CD4-positive, alpha-beta memory T cell (primary cell): Measurements from ENCODE around the gene DDX54. TPM values are rescaled to one million over a fixed set of nuclear protein-coding genes. Genes with fewer than 3 reads are reported as not detected.

ENCODE experiments used
- CTCF ChIA-PET: fragments of 350-600 bp; sonication (Branson Sonifier 250); formaldehyde crosslinking; loops from one replicate; lab custom pipeline; 2021; ENCODE audit warnings: inconsistent platforms; ENCODE audit not compliant: partially characterized antibody; lab: Charles Lee
- POLR2A ChIA-PET: fragments of 350-600 bp; sonication (Branson Sonifier 250); formaldehyde crosslinking; loops from one replicate; lab custom pipeline; 2021; ENCODE audit not compliant: partially characterized antibody; lab: Charles Lee
- DNase-seq, 5 donors: peaks; one replicate each; pipeline versions ENCODE4 v3.0.0 to v3.0.0-alpha.2; 2020 to 2022; ENCODE audit warnings: mixed read lengths in 1 of 5
- H3K27ac ChIP-seq: one replicate; pipeline ENCODE4 v1.7.0; 2013; ENCODE audit warnings: low read depth, low read length
- H3K27me3 ChIP-seq: 2 replicates; pipeline ENCODE4 v1.7.0; 2013; ENCODE audit warnings: mild to moderate bottlenecking, low read length, moderate library complexity; ENCODE audit not compliant: insufficient read depth
- H3K36me3 ChIP-seq: 2 replicates; pipeline ENCODE4 v1.7.0; 2013; ENCODE audit warnings: mild to moderate bottlenecking, low read length, moderate library complexity; ENCODE audit not compliant: insufficient read depth
- H3K4me1 ChIP-seq: 2 replicates; pipeline ENCODE4 v1.7.0; 2013; ENCODE audit warnings: mild to moderate bottlenecking, low read length, moderate library complexity; ENCODE audit not compliant: insufficient read depth
- H3K4me3 ChIP-seq, 2 donors: one replicate each; pipeline ENCODE4 v1.7.0; 2013; ENCODE audit warnings: low read length in 2 of 2, mild to moderate bottlenecking in 1 of 2
- H3K9me3 ChIP-seq, 2 donors: one replicate each; pipeline ENCODE4 v1.7.0; 2013; ENCODE audit warnings: low read length in 2 of 2, control low read depth in 1 of 2; ENCODE audit not compliant: control insufficient read depth in 1 of 2
- H3K27ac Mint-ChIP-seq, 7 donors: one replicate each; pipeline ENCODE4 v1.8.0; 2020 to 2021; ENCODE audit warnings: mixed read lengths in 7 of 7, mild to moderate bottlenecking in 6 of 7, inconsistent platforms in 3 of 7, moderate library complexity in 3 of 7
- H3K27me3 Mint-ChIP-seq, 2 donors: one replicate each; pipeline ENCODE4 v1.8.0; 2020 to 2021; ENCODE audit warnings: mixed read lengths in 2 of 2
- H3K36me3 Mint-ChIP-seq, 2 donors: one replicate each; pipeline ENCODE4 v1.8.0; 2020 to 2021; ENCODE audit warnings: mixed read lengths in 2 of 2, inconsistent platforms in 1 of 2, mild to moderate bottlenecking in 1 of 2
- H3K4me1 Mint-ChIP-seq, 4 donors: one replicate each; pipeline ENCODE4 v1.8.0; 2020 to 2021; ENCODE audit warnings: mixed read lengths in 4 of 4, mild to moderate bottlenecking in 1 of 4
- H3K4me3 Mint-ChIP-seq, 8 donors: one replicate each; pipeline ENCODE4 v1.8.0; 2020 to 2021; ENCODE audit warnings: mixed read lengths in 8 of 8, mild to moderate bottlenecking in 7 of 8, moderate library complexity in 6 of 8, inconsistent platforms in 3 of 8
- H3K9me3 Mint-ChIP-seq, 8 donors: one replicate each; pipeline ENCODE4 v1.8.0; 2020 to 2021; ENCODE audit warnings: mixed read lengths in 8 of 8, mild to moderate bottlenecking in 5 of 8, inconsistent platforms in 3 of 8, moderate library complexity in 1 of 8
- intact Hi-C: fragments of 100-400 bp; cut with micrococcal nuclease; formaldehyde crosslinking; loops from one replicate; pipeline ENCODE4 v1.15.1; 2023
- polyA plus RNA-seq, 2 donors: library from polyadenylated mRNA; unstranded; fragments of 300-500 nt; fragmentation: Illumina TruSeq; gene quantifications; one replicate each; pipeline ENCODE4 v1.2.3, GENCODE V29; 2021
- total RNA-seq, 2 experiments: library from RNA; stranded (reverse); gene quantifications; one replicate each; pipeline ENCODE4 v1.2.3, GENCODE V29; 2021

The DDX54 gene, protein sequence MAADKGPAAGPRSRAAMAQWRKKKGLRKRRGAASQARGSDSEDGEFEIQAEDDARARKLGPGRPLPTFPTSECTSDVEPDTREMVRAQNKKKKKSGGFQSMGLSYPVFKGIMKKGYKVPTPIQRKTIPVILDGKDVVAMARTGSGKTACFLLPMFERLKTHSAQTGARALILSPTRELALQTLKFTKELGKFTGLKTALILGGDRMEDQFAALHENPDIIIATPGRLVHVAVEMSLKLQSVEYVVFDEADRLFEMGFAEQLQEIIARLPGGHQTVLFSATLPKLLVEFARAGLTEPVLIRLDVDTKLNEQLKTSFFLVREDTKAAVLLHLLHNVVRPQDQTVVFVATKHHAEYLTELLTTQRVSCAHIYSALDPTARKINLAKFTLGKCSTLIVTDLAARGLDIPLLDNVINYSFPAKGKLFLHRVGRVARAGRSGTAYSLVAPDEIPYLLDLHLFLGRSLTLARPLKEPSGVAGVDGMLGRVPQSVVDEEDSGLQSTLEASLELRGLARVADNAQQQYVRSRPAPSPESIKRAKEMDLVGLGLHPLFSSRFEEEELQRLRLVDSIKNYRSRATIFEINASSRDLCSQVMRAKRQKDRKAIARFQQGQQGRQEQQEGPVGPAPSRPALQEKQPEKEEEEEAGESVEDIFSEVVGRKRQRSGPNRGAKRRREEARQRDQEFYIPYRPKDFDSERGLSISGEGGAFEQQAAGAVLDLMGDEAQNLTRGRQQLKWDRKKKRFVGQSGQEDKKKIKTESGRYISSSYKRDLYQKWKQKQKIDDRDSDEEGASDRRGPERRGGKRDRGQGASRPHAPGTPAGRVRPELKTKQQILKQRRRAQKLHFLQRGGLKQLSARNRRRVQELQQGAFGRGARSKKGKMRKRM
- 10 to 100 TPM; 64.9 to 69.4 TPM for total RNA-seq
- 10 to 100 TPM in 1 of 2 donors, 1 to 10 TPM in 1; 9.9 to 39.7 TPM for polyA plus RNA-seq

DNA sequence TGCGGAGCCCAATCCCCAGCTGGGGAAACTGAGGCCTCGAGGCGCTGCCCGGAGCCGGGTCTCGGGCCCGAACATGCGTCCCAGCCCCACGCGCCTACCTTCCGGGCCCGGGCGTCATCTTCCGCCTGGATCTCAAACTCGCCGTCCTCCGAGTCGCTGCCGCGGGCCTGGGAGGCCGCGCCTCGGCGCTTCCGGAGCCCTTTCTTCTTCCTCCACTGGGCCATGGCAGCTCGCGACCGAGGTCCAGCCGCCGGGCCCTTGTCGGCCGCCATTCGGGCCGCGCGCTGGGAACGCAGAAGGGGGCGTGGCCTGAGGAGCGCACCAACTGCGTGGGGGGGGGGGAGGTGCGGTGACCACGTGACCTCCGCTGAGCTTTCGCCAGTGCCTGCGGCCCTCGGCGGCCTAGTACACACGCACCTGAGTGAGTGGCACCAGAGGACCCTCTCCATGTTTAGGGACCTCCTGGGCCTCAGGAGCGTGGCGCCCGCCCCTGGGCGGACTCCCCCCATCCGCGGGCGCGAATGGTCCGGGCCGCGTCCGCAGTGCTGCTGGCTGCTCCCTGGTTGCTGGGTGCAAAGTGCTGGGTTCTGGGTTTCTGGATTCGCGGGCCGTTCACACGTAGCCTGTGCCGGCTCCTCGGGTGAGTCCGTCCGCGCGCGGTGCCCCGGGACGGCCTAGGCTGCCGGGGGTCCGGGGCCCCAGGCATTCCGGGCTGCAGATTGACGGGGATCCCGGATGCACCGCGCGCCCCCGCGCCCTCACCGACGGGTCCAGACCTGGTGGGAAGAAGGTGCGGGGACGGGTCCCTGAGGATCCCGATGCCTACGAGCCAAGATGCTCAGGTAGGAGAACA lies at the start of gene DDX54, which contains the start of gene RITA1:
Gene DDX54 (minus strand): TSS at position 299 of the 853 bp plus-strand sequence. CDS start 27 bp downstream, at position 272.
Gene RITA1 (plus strand): TSS at position 542 of the 853 bp plus-strand sequence. CDS start 1,026 bp downstream, outside the sequence.
- Histone ChIP-seq H3K27ac (peak within 1 kb of the TSS; percentile 92), H3K27me3 (no peaks in the 10 kb centered on the region), H3K4me1 (peaks cover 42% of the 10 kb centered on the region), H3K36me3 (peaks cover 7% of the 10 kb centered on the region), H3K9me3 (no peaks in the 10 kb centered on the region), H3K4me3 (peak within 1 kb of the TSS; percentile 74 to 91)
- ChIA-PET POLR2A (interaction anchor here (0.7 to 6.1 kb wide), 15 partner anchors 10 to 207 kb away, joined by 3 to 55 read pairs (median 4); partner anchors contain the start of genes OAS2, SLC8B1 and TPCN1), CTCF (interaction anchor here (1.1 to 1.3 kb wide), 2 partner anchors 9 to 87 kb away, joined by 3 to 4 read pairs; no protein-coding TSS in a partner anchor)
- peak within 1 kb of the TSS; percentile 95 to 98 (median 97) for H3K27ac Mint-ChIP-seq
- H3K36me3 Mint-ChIP-seq: peaks cover 8 to 34% of the 10 kb centered on the region in 2 donors
- peak; percentile 78 to 91 (median 87) for DNase-seq
- intact Hi-C loops: loop anchor here (1.0 to 10.0 kb wide), 5 partner anchors 36 to 281 kb away; partner anchors contain the start of genes OAS1, OAS2, PLBD2 and SLC8B1
- H3K27me3 Mint-ChIP-seq: no peaks in the 10 kb centered on the region
- peaks cover 25 to 53% (median 37%) of the 10 kb centered on the region in 4 donors for H3K4me1 Mint-ChIP-seq
- peak within 1 kb of the TSS; percentile 95 to 98 (median 96) for H3K4me3 Mint-ChIP-seq
- H3K9me3 Mint-ChIP-seq: peaks cover 0 to 1% (median 0%) of the 10 kb centered on the region in 8 donors

DNA sequence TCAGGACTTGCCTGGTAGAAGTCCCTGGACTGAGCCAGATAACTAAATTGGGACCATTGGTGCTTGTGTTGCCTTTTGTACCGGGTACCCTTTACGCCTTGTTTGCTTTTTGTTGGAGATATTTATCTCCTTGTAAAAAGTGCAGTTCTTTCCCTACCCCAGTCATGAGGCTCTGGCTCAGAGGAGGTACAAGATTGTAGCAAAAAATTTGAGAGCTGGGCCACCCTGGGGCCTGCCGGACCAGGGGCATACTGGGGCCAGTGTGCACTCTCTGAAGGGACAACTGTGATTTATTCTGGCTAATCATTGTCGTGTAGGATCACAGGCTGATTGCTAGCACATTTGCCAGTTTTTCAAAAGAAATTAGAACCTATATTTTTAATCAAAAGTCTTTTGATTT lies 49.2 kb upstream of the DDX54 start:
- intact Hi-C loops: no loop called here
- Histone ChIP-seq H3K9me3 (no peaks in the 10 kb centered on the region), H3K4me1 (peaks cover 48% of the 10 kb centered on the region), H3K27ac (no peak overlapping the region), H3K4me3 (no peak overlapping the region), H3K27me3 (no peaks in the 10 kb centered on the region), H3K36me3 (peaks cover 7% of the 10 kb centered on the region)
- H3K36me3 Mint-ChIP-seq: peaks cover 36 to 37% of the 10 kb centered on the region in 2 donors
- H3K4me1 Mint-ChIP-seq: peaks cover 25 to 54% (median 30%) of the 10 kb centered on the region in 4 donors
- no peaks in the 10 kb centered on the region for H3K27me3 Mint-ChIP-seq
- H3K9me3 Mint-ChIP-seq: no peaks in the 10 kb centered on the region
- no peak for DNase-seq
- H3K4me3 Mint-ChIP-seq: no peak overlapping the region
- peak overlapping the region in 1 of 7 donors; percentile 60 for H3K27ac Mint-ChIP-seq
- ChIA-PET CTCF (interaction anchor here (1.9 kb wide), 1 partner anchor 92 kb away, joined by 4 read pairs; no protein-coding TSS in a partner anchor), POLR2A (no interaction called here)

GRCh38 chr12:113233967-113234366 lies 48.7 kb upstream of the DDX54 start:
- Histone ChIP-seq H3K4me3 (no peak overlapping the region), H3K9me3 (no peaks in the 10 kb centered on the region), H3K27ac (no peak overlapping the region), H3K27me3 (no peaks in the 10 kb centered on the region), H3K36me3 (peaks cover 5% of the 10 kb centered on the region), H3K4me1 (peaks cover 54% of the 10 kb centered on the region)
- Mint-ChIP-seq H3K9me3 (no peaks in the 10 kb centered on the region), H3K27me3 (no peaks in the 10 kb centered on the region), H3K4me3 (no peak overlapping the region), H3K36me3 (peaks cover 32 to 34% of the 10 kb centered on the region in 2 donors), H3K27ac (peak overlapping the region in 4 of 7 donors; percentile 60 to 85 (median 74)), H3K4me1 (peaks cover 22 to 55% (median 33%) of the 10 kb centered on the region in 4 donors)
- no peak for DNase-seq
- ChIA-PET POLR2A (no interaction called here), CTCF (interaction anchor here (0.6 to 1.9 kb wide), 3 partner anchors 37 to 93 kb away, joined by 3 to 4 read pairs (median 3); no protein-coding TSS in a partner anchor)
- intact Hi-C loops: loop anchor here (1.0 kb wide), 2 partner anchors 13 to 37 kb away; partner anchors contain the start of gene TPCN1

GRCh38 chr12:113232840-113233585 lies 47.7 kb upstream of the DDX54 start:
- no peaks in the 10 kb centered on the region for H3K27me3 ChIP-seq
- Mint-ChIP-seq H3K27me3 (no peaks in the 10 kb centered on the region), H3K36me3 (peaks cover 32 to 37% of the 10 kb centered on the region in 2 donors), H3K4me1 (peaks cover 26 to 65% (median 40%) of the 10 kb centered on the region in 4 donors), H3K27ac (peak overlapping the region; percentile 16 to 94 (median 82)), H3K9me3 (no peaks in the 10 kb centered on the region), H3K4me3 (peak overlapping the region; percentile 72 to 91 (median 82))
- H3K36me3 ChIP-seq: no peaks in the 10 kb centered on the region
- peak overlapping the region; percentile 8 for H3K27ac ChIP-seq
- H3K4me1 ChIP-seq: peaks cover 62% of the 10 kb centered on the region
- ChIA-PET POLR2A (interaction anchor here (0.5 to 1.7 kb wide), 2 partner anchors 11 to 26 kb away, joined by 4 to 15 read pairs; partner anchors contain the start of gene TPCN1), CTCF (interaction anchor here (0.6 to 2.1 kb wide), 9 partner anchors 10 to 94 kb away, joined by 3 to 17 read pairs (median 3); no protein-coding TSS in a partner anchor)
- no peak overlapping the region for H3K4me3 ChIP-seq
- intact Hi-C loops: loop anchor here (1.0 kb wide), 2 partner anchors 12 to 36 kb away; partner anchors contain the start of gene TPCN1
- peak; percentile 56 to 86 (median 70) for DNase-seq
- H3K9me3 ChIP-seq: no peaks in the 10 kb centered on the region

DNA sequence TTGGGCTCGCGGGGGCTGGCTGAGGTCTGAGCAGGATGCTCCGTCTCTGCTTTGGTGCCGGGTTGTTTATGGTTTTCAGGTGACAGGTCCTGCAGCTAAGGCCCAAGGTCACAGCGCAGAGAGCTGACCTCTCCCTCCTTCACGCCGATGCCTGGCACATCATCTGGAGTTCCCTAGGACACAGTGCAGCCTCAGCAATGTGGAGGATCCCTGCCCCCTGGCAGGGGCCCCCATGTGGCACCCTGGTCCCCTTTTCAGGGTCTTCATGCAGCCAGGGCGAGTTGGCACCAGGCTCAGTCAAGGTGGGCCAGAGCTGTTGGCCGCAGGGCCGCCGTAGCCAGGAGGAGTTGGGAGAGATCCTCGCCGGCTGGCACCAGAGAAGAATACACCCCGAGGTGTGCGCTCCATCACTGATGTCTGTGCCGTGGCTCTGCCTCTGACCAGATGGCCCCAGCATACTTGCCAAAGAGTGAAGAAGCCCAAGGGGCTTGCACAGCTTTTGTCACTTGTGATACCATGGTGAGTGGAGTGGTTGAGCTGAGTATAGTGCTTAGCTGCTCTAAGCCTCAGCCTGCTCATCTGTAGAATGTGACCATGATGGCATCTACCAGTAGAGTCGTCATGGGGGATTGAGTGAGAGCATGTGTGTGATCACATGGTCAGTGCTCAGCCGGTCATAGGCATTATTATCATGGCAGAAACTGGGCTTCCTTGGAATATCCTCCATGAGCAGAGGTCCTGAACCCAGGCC lies 47.0 kb upstream of the DDX54 start:
- Histone ChIP-seq H3K4me3 (no peak overlapping the region), H3K27ac (peak overlapping the region; percentile 8), H3K4me1 (peaks cover 62% of the 10 kb centered on the region), H3K36me3 (no peaks in the 10 kb centered on the region), H3K9me3 (no peaks in the 10 kb centered on the region), H3K27me3 (no peaks in the 10 kb centered on the region)
- intact Hi-C loops: no loop called here
- no peaks in the 10 kb centered on the region for H3K27me3 Mint-ChIP-seq
- peak overlapping the region in 4 of 8 donors; percentile 27 to 83 (median 30) for H3K4me3 Mint-ChIP-seq
- H3K36me3 Mint-ChIP-seq: peaks cover 36 to 39% of the 10 kb centered on the region in 2 donors
- peaks cover 27 to 71% (median 41%) of the 10 kb centered on the region in 4 donors for H3K4me1 Mint-ChIP-seq
- ChIA-PET CTCF (interaction anchor here (1.0 to 2.1 kb wide), 6 partner anchors 9 to 58 kb away, joined by 3 to 17 read pairs (median 3); no protein-coding TSS in a partner anchor), POLR2A (interaction anchor here (1.1 to 1.7 kb wide), 2 partner anchors 10 to 37 kb away, joined by 3 to 15 read pairs; partner anchors contain the start of gene TPCN1)
- DNase-seq: no peak
- no peaks in the 10 kb centered on the region for H3K9me3 Mint-ChIP-seq
- peak overlapping the region in 3 of 7 donors; percentile 42 to 71 (median 53) for H3K27ac Mint-ChIP-seq
